Stimulated activated CD8-positive, alpha-beta memory T cell treated with anti-CD3 and anti-CD28 coated beads, Interleukin-15, amount 100 ng/mL, for 24 hours (primary cell): ENCODE results near the gene TEX10.
"Not testable (repeated sequence)": the region's sequence is repeated elsewhere in the genome, so short reads cannot be mapped to it uniquely, and the experiment has no call there.

Experiments used
- DNase-seq: peaks from one replicate; pipeline ENCODE4 v3.0.0-alpha.2; 2020; ENCODE audit warnings: low read depth

TEX10 gene

DNA sequence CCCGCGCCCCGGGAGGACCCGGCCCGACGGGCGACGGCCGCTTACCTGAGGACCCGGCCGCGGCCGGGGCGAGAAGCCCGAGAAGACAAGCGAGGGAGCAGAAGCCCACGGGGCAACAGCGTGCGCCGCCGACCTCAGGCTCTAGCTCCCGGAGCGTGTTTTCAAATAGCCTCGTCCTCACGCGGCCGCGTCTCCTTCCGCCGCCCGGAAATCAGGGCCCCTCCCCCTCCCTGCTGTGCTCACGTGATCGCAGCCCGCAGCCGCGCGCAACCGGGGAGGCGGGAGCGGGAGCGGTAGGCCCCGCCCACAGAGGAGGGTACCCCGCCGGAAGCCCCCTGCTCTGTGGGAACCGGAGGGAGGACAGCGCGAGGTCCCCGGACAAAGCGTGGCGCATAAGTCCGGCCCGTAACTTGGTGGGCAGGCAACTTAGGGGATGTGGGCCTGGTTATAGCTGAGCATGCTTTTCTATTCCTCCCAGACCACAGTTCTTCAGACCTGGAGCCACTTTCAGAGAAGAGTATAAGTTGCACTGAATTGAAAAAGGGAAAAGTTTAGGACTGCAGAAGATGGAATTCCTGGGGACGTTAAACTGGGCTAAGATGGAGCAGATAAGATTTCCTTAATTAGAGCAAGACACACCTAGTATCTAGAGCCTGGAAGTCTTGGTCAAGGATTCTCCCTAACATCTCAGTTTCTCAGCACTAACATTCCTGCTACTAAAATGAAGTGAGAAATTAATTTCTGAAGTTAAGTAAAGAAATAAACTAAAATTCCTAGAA, at the start of gene TEX10:
Gene TEX10, minus strand, starts transcription at position 216 of the 779 bp plus-strand sequence. CDS start 3,579 bp downstream, outside the sequence.
- peak; percentile 77 for DNase-seq

DNA sequence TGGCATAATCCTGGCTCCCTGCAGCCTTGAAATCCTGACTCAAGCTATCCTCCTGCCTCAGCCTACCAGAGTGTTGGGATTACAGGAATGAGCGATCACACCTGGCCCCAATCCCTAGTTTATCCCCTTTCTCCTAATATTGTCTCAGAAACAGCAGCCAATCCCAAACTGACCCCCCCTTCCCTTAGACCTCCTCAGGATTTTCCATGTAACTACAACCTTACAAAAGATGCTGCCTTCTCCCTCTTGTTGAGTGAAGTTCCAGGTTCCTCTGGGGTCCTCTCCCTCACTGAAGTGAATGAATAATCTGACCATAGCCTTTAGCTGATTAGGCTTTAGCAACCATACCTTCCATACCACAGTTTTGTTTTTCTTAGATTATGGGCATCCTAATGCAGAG, 48.3 kb upstream of the TEX10 start:
- DNase-seq = no peak

DNA sequence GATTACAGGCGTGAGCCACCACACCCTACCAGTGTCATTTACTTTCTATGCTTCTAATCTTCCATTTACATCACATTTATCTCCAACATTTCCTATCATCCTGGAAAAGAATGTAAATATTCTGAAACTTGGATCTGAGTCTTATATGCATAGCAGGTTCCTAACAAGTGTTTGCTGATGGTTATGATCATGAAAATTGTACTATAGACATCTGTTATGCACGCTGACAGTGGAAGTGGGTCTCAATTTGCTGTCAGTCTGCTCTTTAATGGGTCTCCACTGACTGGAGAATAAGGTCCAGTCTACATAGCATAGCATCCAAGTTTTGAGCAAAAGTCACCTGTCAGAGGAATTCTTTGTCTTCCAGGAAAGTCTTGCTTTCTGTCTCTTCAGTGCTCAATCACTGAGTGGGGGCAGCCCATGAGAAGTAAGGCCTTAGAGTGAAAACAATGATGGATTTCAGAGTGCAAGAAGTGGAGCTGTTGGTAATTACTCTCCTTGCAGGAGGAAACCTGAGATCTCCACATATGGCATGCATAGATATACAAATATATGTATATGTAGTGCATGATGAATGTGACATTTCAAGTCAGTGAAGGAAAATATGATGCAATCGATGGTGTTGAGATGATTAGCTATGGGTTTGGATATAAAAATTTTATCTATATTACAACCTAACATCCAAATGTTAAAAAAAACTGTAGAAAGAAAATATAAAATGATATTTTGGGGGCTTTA, 45.0 kb upstream of the TEX10 start:
- DNase-seq = no peak

DNA sequence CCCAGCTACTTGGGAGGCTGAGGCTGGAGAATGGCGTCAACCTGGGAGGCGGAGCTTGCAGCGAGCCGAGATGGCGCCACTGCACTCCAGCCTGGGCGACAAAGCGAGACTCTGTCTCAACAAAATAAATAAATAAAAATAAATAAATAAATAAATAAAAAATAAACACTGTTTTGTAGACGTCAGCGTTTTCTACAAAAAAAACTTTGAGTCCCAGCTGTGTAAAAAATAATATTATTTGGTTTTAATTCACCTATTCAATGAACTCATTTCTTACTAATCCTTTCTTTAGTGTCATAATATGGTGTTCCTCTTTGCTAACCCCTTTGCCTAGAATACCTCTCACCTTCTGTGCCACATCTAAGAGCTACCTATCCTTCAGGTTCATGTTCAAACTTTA, 44.0 kb upstream of the TEX10 start:
- no peak for DNase-seq

DNA sequence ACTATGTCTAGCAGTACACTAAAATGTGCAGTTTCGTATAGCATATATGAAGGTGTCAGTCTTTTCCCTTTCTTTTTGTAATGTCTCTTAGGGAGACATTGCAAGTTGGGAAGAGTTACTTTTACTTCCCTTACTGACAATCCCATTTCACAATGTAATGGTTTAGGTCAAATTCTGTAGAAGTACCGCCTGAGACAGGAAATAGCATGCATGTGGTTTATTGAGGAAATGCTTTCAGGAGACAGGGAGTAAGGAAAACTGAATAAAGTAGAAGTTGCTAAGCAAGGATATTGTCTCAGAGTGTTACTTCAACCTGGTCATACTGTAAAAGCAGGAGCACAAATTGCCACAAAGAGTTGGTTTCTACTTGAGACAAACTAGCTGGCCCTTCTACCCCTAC, 42.1 kb upstream of the TEX10 start:
- no peak for DNase-seq

- no peak for DNase-seq
These were observed 41.4 kb upstream of the TEX10 start for GRCh38 chr9:100394032-100394695.

- DNase-seq = not testable (repeated sequence)
These were observed 40.2 kb upstream of the TEX10 start for GRCh38 chr9:100392989-100393388.

GRCh38 chr9:100379862-100380261, 27.1 kb upstream of the TEX10 start:
- no peak for DNase-seq

DNA sequence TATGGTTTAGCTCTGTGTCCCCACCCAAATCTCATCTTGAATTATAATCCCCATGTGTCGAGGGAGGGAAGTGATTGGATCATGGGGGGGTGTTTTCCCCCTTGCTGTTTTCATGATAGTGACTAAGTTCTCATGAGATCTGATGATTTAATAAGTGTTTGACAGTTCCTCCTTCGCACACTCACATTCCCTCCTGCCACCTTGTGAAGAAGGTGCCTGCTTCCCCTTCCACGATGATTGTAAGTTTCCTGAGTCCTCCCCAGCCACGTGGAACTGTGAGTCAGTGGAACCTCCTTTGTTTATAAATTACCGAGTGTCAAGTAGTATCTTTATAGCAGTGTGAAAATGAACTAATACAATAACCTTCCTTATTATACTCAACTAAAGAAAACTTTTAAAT, 24.3 kb upstream of the TEX10 start:
- no peak for DNase-seq

DNA sequence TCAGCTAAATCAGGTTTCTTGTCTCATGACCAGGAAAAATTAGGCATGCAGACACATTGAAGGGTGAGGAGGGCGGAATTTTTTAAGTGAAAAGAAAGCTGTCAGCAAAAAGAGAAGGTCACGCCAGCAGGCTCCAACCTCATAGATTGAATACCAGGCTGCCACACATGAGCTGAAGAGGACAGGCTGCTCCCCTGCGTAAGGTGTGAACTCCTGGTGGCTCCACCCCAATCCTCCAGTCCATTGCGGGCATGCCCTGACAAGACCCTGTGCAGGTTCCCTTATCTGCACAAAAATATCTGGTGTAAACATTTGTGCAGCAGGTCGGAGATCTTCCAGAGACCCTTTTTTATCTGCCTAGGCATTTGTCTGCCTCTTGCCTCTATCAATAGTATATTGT, 22.9 kb upstream of the TEX10 start:
- no peak for DNase-seq

DNA sequence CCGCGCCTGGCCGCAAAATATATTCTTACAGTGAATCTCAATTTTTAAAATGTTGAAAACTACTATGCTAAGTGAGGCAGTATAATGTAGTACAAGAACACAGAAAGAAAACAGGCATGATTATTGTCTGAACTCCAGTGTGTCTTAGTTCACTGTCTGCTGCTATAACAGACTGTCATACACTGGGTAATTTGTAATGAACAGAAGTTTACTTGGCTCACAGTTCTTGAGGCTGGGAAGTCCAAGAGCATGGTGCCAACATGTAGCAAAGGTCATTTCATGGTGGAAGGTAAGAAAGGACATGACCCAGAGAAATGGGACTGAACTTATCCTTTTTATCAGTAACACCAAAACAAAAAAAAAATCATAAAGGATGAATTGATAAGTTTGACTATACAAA, 19.9 kb upstream of the TEX10 start:
- DNase-seq = no peak

GRCh38 chr9:100370064-100370723, 17.5 kb upstream of the TEX10 start:
- no peak for DNase-seq

DNA sequence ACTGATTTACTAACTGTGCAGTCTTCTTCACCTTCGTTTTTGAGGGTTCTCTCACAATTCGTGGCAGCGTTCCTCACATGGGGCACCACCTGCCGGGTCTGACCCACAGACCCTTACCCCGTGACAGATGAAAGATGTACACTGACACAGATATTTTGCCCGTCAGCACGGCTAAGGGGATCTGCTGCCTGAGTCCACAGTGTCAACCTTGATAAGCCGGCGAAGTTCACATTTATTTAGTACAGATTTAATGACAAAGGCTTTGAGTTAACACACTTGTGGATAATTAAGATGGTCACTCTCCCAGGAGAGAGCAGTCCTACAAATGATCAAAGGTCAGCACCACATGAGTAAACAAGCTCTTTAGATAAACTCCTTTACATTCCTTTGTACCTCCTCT, 15.9 kb upstream of the TEX10 start:
- no peak for DNase-seq

DNA sequence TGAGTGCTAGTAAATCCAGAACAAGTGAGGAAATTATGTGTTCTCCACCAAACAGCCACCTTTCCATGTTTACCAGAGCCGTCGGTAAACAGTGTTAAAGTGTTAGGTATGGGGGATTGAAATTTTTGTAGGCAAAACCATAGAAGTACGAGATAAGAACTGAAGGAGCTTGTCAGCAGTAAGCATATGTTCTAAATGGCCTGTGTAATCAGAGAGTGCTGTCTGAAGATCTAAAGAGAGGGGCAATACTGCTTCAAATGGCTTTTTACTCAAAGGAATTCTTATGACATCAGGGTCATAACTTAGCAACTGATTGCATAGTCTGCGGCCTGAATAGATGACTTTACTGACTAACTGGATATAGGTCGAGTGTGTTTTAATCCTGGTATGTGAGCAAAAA, 13.4 kb upstream of the TEX10 start:
- DNase-seq = no peak

- no peak for DNase-seq
These were observed 11.3 kb upstream of the TEX10 start for GRCh38 chr9:100364013-100364412.

GRCh38 chr9:100359057-100359456, 6.3 kb upstream of the TEX10 start:
- no peak for DNase-seq

- DNase-seq = no peak
These were observed 4.8 kb upstream of the TEX10 start for GRCh38 chr9:100357501-100357900.

DNA sequence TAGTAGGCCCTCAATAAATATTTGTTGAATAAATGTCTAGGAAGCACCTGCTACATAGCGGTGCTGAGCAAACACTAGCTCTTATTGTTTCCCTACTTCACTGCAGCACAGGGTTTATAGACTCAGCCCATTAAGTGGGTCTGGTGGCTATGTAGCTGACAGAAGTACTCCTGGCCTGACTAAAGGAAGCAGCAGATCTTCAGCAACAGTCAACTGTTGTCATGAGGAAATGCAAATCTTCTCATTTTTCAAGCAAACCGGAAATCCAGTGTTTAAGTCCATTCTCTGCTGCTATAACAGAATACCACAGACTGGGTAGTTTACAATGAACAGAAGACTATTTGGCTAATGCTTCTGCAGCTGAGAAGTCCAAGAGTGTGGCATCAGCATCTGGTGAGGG, 2.8 kb upstream of the TEX10 start:
- no peak for DNase-seq

DNA sequence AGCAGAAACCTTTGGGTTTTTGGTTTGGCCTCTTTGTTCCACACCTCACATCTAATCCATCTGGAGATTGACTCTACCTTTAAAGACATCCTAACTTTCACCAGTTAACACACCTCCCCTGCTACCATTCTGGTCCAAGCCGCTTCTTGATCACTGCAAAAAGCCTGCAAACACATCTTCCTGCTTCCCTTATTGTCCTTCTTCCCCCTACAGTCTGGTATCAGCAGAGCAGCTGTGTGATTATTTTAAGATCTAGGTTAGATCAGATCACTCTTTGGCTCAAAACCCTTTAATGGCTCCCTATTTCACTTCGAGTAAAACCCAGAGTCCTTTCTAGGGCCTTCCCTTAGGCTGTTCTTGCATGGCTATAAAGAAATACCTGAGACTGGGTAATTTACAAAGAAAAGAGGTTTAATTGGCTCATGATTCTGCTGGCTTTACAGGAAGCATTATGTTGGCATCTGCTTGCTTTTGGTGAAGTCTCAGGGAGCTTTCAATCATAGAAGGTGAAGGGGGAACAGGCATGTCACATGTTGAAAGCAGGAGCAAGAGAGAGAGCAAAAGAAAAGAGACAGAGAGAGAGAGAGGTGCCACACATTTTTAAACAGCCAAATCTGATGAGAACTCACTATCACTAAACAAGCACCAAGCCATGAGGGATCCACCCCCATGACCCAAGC, 1.5 kb upstream of the TEX10 start:
- DNase-seq = no peak

GRCh38 chr9:100352201-100352726, 478 bp downstream of the TEX10 start:
- DNase-seq = peak; percentile 15

DNA sequence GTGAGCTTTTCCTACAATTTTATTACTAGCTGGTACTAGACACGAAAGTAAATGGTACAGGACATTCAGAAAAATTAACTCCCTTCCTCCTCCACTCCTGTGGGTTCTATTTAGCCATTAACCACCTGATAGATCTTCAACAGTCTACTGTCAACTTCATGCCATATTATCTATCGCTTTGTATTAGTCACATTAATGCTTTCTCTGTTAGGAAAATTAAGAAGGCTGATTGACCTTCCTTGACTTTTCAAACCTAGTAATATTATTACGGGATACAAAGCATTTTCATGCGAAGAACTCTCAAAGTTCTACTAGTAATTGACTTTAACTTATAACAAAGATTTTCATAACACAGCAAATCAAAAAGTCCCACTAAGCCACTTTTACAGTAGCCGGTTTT, 1.2 kb downstream of the TEX10 start:
- no peak for DNase-seq

GRCh38 chr9:100350188-100350587, 2.6 kb downstream of the TEX10 start:
- DNase-seq = no peak
